GM12874 (cell line): Measurements from ENCODE around the gene MDM2.

Source experiments
- TF ChIP-seq, protein P1 (sequence below): IDR thresholded peaks from 2 replicates; pipeline ENCODE4 v1.5.1; 2011; ENCODE audit warnings: low read depth, mild to moderate bottlenecking, control low read depth, low read length, moderate library complexity; ENCODE audit not compliant: insufficient read depth

Gene MDM2

DNA sequence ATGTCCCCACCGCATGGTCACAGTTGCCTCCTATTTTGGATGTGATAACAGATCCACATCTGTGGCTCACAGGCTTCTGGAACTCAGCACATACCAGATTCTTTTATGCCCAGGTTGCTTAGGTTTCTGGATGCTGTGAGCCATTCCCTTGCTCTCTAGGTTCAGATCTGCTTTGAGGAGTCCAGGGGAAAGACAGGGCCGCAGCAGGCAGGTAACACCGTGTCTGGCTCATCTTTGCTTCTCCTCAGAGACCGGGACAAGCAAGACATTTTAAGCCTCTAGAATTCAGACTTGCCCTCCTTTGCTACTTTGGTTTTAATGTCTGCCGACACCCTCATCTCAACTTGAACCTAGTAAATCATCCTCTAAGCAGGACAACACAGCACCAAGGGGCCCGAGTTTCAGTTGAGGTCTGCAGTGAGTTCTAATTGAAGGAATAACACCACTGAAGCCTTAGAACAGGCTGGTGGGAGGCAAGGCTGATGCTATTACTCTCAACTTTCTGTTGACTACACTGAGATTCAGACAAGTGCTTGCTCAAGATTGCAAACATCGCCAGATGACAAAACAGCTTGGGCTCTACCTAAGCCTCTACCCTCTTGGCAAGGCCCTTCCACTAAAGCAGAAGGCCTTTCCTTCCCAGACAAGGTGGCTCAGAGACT lies 55.3 kb downstream of the MDM2 start:
- TF ChIP-seq, protein P1, sequence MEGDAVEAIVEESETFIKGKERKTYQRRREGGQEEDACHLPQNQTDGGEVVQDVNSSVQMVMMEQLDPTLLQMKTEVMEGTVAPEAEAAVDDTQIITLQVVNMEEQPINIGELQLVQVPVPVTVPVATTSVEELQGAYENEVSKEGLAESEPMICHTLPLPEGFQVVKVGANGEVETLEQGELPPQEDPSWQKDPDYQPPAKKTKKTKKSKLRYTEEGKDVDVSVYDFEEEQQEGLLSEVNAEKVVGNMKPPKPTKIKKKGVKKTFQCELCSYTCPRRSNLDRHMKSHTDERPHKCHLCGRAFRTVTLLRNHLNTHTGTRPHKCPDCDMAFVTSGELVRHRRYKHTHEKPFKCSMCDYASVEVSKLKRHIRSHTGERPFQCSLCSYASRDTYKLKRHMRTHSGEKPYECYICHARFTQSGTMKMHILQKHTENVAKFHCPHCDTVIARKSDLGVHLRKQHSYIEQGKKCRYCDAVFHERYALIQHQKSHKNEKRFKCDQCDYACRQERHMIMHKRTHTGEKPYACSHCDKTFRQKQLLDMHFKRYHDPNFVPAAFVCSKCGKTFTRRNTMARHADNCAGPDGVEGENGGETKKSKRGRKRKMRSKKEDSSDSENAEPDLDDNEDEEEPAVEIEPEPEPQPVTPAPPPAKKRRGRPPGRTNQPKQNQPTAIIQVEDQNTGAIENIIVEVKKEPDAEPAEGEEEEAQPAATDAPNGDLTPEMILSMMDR, result no peak

DNA sequence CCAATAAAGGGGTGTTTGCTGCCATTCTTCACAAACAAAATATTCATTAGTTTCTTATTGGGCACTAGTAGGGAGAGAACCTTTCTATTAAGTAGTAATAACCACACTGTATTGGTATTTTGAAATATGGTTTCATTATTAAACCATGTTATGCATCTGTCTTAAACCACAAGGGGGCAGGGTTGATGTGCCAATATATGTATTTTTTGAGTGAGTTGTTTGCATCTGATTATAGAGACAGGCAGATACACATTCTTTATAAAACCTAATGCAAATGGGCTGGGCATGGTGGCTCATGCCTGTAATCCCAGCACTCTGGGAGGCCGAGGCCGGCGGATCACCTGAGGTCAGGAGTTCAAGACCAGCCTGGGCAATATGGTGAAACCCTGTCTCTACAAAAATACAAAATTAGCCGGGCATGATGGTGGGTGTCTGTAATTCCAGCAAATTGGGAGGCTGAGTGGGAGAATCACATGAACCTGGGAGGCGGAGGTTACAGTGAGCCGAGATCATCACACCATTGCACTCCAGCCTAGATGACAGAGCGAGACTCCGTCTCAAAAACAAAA lies 56.0 kb downstream of the MDM2 start:
- TF ChIP-seq, protein P1, result peak; percentile 44; the same call in 1 of the 2 replicates

DNA sequence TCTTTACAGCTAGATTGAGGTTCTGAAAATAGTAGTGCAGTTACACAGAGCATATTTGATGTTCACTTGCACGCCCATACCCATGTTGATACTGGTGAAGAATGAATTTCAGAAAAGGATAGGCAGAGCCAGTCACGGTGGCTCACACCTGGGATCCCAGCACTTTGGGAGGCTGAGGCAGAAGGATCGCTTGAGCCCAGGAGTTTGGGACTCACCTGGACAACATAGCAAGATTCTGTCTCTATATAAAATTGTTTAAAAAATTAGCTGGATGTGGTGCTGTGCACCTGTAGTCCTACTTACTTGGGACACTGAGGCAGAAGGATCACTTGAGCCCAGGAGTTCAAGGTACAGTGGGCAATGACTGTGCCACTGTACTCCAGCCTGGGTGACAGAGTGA lies 56.6 kb downstream of the MDM2 start:
- TF ChIP-seq, protein P1, result no peak

DNA sequence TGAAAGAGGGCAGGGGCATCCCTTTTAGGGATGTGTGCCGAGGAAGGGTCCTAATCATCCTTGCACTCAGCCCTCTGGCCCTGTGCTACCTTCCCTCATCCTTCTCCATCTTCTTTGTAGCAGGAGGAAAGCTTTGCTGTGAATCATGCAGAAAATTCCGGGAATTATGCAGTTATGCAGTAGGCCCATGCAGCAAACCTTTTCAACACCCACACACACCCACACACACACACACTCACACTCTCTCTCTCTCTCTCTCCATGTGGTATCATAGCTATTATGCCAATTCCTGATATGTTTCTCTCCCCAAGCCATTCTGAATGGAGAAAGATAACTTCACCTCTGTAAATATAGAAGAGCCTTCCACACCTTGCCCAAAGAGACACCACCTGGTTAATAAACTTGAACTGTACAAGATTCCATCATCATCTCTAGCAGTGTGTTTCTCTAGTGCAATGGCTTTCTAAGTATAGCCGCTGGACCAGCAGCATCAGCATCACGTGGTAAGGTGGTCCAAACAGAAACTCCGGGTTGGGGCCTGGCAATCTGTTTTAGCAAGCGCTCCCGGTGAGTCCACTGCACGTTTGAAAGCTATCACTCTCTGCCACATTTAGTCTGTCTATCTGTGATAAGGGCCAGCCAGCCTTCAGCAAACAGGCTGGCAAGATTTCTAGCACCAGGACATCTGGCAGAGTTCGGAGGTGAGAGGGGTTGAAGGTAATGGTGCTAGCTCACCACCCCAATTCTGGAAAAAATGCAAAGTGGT lies 57.6 kb downstream of the MDM2 start:
- TF ChIP-seq, protein P1, result no peak

DNA sequence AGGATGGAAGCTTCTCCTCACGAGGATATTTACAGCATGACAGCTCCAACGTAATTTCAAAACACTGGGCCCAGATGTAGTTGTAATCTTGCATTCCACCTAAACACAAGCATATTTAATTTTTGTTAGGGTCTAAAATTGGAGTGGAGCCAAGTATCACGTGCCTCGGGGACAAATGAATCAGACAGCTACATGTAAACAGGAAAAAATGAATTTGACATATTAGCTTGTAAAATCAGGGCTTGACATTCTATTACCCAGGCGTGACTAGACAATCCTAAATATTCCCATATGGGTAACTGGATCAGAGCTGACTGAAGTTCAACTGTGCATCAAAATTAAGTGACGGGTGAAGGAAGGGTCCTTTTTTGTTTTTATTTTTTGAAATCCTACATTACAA lies 59.0 kb downstream of the MDM2 start:
- TF ChIP-seq, protein P1, result no peak

DNA sequence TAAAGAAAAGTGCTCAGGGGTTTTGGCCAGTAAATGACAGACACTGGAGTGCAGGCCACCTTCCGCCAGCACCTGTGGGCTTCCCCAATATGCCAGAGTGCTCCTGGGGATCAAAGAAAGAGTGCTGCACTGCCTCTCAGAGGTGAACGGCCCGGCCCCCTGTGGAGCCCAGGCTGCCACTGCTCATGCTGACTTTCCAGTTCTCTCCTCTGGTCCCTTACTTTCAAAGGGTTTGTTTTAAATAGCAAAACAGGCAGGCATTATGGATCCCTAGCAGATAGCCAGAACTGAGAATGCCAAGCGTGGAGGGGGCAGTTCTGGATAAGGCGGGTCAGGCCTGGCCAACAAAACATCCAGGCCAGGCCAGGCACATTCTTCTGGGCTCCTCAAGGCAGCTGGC lies 59.6 kb downstream of the MDM2 start:
- TF ChIP-seq, protein P1, result no peak

DNA sequence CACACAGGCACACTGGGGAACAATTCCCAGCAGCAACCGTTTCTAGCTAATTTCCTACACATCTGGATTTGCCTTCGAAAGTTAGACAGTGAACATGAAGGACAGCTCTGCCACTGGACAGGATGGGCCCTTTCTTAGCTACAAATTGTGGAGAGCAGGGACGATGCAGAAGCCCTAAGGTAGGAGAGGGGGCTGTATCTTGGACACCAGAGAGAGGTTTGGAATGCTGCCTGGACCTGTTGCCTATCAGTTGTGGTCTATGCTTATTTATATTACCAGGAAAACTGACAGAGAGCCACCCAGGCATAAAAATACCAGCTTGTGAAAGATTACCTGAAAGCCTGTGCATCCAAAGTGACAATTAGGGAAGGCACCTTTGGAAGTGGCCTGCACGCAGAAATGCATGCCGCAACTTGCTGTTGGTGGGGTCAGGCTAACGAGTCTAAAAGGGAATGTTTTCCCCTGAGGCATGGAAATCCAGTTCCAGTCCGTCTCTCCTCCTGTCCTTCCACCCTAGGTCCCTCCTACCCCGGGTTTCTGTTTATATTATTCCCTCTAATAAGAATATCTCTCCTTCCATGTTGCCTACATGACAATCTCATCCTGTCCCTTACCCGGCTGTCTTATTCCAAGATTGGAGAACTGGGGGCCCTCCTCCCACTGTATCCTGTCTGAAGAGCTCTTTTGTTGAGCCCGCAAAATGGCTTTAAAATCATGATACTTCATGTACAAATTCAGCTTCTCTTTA lies 60.2 kb downstream of the MDM2 start:
- TF ChIP-seq, protein P1, result no peak
